HG03378 (cell line): Measurements from ENCODE around the gene SLC45A3.
A peak's percentile ranks its signal among the peaks of the same experiment; 100 is the strongest.
"Not testable (repeated sequence)": the region's sequence is repeated elsewhere in the genome, so short reads cannot be mapped to it uniquely, and the experiment has no call there.

ENCODE experiments used
- ATAC-seq: cut with Tn5 transposase; IDR thresholded peaks from one replicate; pipeline ENCODE4 v1.9.1; 2021; ENCODE audit warnings: mild to moderate bottlenecking, moderate library complexity; ENCODE audit not compliant: unreplicated experiment

SLC45A3 gene, protein sequence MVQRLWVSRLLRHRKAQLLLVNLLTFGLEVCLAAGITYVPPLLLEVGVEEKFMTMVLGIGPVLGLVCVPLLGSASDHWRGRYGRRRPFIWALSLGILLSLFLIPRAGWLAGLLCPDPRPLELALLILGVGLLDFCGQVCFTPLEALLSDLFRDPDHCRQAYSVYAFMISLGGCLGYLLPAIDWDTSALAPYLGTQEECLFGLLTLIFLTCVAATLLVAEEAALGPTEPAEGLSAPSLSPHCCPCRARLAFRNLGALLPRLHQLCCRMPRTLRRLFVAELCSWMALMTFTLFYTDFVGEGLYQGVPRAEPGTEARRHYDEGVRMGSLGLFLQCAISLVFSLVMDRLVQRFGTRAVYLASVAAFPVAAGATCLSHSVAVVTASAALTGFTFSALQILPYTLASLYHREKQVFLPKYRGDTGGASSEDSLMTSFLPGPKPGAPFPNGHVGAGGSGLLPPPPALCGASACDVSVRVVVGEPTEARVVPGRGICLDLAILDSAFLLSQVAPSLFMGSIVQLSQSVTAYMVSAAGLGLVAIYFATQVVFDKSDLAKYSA

DNA sequence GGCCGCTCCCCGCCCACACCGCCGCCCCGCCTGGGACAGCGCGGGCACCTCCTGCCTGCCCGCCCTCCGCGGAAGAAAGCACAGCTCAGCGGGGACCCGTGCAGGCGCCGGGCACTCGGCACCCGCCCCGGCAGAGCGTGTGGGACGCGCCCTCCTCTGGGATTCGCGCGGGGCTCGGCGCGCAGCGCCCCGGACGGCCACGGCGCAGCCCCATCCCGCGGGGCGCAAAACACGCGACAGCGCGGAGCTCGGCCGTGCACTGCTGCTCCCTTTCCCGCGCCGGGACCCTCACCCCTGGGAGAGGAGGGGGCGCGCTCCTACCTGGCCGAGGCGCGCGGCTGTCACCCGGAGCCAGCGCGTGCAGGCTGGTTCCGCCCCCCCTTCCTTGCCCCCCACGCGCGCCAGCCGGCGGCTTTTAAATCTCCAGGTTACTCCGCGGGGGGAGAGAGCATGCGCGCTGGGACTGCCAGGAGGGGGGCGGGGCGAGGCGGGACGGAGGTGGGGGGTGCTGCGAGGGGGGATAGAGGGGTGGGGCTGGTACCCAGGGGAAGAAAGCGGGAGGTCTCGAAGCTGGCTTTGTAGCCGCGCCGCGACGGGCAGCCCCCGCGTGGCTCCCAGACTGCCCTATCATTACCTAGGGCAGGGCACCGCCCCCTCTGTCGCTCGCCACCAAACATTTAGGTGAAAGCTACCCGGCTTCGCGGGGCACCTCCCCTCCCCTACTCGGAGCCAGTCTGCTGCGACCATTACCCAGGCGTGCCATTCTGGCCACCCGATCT lies at the start of gene SLC45A3:
SLC45A3 (minus strand) TSS at position 437 of the 779 bp plus-strand sequence. CDS start 15,853 bp downstream, outside the sequence.
- ATAC-seq, result no peak

DNA sequence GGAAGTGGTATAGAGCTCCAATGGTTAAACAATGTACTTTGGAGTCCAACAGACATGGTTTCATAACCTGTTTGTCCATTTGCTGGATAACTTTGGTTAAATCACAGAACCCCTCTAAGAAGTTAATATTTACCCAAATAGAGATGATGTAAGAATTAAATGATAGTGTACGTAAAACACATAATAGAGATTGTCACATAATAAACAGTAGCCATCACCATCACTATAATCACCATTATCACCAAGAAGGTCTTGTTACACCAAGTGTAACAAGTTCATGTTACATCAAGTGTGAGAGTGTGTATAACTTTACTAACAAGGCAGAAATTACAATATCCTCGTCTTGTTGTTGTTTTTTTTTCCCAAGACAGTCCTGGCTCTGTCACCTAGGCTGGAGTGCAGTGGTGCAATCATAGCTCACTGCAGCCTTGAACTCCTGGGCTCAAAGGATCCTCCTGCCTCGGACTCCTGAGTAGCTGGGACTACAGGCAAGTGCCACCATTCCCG lies 46.4 kb upstream of the SLC45A3 start:
- no peak for ATAC-seq

DNA sequence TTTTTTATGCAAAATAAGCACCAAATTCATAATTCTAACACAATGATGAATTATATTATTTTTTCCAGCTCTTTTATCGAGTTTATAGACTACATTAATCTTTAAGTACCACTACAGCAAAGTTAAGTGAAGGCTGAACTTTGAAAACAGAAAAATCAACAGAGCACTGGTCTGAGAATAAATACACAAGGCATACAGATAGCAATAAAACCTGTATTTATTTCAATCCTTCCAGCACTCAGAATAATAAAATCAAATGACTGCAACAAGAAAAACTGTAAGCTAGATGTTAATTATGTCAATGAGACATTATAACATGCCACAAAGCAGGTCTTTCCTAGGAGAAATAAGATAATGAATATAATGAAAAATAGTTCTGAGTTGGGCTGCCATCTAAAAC lies 45.2 kb upstream of the SLC45A3 start:
- ATAC-seq, result no peak

DNA sequence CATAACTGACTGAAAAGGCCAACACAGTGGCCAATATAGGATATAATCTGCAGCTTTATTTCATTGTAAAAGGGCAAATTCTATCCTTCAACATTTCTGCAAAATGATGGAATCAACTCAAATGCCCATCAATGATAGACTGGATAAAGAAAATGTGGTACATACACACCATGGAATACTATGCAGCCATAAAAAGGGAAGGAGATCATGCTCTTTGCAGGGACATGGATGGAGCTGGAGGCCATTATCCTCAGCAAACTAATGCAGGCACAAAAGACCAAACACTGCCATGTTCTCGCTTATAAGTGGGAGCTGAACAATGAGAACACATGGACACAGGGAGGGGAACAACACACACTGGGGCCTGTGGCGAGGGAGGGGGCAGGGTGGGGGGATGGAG lies 40.4 kb upstream of the SLC45A3 start:
- ATAC-seq, result not testable (repeated sequence)

DNA sequence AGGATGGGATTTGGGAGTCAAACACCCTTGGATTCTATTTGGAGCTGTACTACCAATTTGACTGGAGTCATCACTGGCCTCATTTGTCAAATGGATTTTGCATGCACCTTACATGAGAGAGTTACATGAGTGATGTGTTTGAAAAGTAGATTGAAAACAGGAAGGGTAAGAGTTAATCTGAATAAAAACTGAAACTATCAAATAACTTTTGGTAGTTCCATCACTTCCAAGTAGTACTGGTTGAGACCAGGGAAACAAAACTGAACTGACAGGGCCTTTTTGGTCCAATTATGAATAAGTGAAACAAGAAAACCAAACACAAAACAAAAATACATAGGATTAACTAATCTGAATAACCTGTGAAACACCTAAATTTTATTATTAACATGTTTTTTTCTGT lies 39.5 kb upstream of the SLC45A3 start:
- ATAC-seq, result no peak

DNA sequence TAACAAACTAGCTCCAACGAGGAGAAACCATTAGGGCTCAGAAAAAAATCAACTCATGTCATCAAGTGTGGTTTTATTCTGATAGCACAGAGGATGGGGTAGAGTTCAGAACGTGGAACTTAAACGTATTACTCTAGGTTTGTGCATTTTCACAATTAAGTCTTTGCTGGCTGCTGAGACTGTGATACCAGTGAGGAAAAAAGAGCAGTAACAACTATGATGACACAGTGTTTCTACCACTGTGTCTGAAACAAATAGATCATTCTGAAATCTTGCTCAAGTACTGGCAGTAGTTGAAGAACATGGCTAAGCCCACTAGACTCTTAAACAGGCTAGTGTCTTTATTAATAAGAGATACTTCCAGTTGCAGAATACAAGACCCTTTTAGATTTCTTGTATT lies 38.7 kb upstream of the SLC45A3 start:
- ATAC-seq, result no peak

DNA sequence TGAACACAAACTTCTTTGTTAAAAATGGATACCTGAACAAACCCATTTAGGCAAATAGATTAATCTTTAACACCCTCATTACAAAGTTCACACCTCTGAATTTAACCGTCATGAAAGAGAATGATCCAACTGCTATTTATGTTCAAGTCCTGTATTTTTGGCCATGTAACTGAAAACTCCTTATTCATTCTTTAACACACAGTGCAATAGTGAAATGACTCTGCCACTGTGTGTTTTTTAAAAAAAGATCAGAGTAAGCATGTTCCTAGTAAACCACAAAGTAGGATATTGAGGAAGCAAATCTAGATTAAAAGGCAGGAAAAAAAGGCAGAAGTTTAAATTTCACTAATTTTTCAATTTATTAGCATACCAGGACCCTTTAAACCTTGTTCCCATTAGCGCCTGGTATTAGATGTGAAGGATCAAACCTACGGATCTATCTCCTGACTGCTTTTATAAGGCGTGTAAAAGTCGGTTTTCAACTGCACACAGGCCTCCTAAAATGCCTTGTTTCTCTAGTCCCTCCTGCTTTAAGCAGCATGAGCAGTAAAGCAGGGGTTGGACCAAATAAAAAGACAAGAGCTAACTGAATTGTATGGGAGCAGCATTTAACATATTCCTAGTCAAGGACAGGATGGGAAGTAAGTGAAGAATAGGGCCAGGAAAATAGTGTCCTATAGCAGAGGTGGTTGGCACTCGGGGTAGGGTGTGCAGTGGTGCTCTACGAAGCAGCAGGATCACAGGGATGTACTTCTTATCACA lies 36.2 kb upstream of the SLC45A3 start:
- no peak for ATAC-seq

DNA sequence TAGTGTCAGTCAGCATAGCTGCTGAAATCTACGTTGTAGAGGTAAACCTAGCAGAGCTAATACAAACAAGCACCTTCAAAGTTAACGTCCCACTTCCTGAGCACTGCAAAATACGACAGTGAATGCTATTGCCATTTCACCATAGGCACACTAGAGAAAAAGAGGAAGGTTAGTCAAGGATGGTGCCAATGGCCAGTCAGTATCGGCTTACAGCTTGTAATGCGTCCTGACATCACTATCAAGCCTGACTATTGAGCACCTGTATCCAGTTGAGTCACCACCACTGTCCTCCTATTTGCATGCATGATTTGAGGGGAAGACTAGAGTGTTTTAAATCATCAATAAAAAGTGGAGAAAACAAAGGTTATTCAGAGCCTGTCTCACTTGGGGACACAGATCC lies 35.3 kb upstream of the SLC45A3 start:
- no peak for ATAC-seq

DNA sequence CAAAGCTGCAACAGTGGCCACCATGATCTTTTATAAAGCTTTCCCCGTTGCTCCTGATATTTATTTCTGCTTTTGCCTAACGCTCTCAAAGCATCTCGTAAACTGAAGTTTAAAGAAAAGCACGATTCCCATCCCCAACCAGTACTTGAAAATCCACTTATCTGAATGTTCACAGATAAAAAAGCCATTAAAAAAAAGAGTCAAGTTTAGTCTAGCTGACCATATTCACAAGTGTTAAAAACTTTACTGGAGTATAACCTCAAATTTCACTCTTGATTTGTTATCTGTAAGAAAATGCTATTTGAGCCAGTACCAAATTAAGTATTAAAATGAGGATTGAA lies 34.6 kb upstream of the SLC45A3 start:
- ATAC-seq, result no peak

DNA sequence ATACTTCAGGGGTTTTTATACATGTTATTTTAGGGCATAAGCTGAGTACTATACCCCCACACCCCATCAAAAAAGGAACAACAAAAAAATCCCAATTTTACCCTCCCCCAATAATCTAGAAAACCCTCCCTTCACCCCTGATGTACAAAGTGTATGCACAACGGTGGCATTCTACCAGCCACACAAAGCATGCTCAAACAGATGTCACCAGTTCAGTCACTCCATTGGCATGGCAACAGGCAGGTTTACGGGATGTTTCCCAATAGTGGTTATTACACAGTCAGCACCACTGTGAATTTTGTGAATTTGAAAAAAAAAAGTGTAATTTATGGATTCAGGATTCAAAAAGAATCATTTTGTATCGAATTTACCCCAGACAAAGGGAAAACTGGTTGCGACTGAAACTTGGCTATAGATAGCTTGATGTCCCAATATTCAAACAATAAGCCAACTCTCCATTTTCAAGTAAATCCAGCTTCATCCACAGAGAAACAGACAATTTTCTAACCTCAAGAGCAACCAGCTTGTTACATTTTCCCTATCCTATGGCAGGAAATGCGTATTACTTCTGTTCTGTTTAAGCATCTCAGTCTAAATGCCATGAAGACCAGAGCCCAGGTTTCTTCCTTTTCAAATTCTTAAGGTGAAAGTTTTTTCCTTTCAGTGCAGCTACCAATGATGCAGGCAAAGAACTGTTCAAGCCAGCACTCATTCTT lies 34.0 kb upstream of the SLC45A3 start:
- no peak for ATAC-seq

DNA sequence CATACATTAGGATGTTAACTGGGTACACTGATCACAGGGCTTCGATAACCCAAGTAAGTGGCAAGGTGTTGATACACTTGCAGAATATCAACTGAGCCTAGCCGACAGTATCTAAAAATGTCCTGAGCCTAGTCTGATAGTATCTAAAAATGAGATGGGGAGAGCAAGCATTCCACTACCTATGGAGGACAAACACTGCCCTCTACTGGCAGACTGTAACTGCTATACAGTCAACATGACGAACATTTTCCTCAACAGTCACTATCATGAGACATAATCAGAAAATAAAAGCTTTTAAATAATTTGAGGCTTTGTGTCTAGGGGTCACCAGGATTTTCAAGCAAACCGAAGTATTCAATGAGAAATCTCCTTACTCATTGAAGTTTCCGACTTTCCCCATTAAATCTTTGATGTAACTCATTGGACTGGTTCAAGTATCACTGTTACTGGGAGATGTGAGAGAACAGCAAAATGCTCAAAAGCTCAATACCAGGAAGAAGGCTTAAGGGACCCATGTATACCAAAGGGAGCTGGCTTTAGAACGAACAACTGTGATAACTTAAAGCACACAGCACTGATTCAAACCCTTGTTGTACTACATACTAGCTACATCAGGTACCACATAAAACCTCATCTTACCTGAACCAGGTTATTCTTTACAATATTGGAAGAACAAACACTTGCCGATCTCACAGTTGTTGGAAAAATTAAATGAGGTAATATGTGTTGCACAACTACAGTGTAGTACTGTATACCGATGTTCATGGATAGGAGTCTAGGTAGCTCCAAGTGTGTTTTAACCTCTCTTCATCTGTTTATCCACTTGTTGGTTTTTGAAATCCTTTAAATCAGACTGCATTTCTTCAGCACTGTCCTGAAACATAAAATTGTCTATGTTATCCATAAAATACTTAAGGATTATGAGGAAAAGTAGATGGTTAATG lies 31.1 kb upstream of the SLC45A3 start:
- ATAC-seq, result peak; percentile 55

DNA sequence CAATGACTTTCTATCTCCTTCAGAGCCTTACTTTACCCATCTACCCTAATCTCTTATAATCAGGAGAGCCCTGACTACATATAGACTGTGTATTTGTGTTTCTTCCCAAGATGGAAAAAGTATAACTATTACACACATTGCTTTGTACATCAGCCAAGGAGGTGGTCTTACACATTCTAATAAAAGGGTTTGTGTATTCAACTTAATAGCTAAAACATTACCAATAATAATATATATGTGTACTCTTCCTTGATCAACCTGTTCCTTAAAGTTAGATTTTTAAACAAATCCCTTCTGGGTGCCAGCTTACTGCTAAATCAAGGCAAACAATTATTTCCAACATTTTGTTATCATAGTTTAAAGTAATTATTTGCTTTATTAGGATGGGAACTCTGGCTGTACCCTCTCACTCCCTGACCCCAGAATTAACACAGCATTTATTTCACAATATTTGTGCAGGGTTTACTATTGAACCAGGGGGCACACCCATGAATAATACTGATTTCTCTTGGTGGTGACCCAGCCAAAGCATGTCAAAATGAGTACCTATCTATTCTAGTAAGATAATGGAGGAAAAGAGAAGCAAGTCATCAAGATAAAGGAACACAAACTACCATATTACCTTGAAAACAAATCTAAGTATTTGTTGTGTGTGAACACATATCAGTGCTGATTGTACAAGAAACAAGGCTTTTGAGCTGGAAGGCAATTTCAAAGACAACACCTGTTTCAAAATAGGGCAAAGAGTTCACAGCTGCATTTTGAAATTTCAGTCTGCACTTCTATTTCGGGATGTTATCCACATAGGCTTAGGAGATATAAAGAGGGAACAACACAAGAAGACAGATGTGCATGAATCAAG lies 30.1 kb upstream of the SLC45A3 start:
- no peak for ATAC-seq

DNA sequence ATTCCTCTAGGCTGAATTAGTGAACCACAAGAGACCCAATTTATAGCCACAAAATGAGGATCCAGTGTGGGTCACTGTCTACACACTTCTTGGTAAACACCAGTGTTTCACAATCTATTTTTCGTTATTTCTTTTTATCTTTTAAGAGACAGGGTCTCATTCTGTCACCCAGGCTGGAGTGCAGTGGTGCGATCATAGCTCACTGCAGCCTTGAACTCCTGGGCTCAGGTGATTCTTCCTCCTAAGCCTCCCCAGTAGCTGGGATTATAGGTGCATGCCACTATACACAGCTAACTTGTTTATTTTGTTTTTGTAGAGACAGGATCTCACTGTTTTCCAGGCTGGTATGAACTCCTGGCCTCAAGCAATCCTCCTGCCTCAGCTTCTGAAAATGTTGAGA lies 29.3 kb upstream of the SLC45A3 start:
- no peak for ATAC-seq

DNA sequence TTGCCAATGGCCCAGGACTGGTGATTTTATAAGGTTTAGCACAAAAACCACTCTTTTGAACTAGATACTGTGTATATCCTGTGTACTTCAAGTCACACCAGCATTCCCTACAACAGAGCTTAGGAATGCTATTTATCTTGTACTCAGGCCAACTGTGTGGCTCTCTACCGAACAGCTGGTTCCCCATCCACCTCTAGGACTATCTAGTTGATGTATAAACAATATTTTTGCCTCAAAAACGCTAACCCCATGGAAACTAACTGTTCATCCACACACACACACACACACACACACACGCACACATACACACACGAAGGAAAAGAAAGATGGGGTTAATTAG lies 28.7 kb upstream of the SLC45A3 start:
- ATAC-seq, result no peak

DNA sequence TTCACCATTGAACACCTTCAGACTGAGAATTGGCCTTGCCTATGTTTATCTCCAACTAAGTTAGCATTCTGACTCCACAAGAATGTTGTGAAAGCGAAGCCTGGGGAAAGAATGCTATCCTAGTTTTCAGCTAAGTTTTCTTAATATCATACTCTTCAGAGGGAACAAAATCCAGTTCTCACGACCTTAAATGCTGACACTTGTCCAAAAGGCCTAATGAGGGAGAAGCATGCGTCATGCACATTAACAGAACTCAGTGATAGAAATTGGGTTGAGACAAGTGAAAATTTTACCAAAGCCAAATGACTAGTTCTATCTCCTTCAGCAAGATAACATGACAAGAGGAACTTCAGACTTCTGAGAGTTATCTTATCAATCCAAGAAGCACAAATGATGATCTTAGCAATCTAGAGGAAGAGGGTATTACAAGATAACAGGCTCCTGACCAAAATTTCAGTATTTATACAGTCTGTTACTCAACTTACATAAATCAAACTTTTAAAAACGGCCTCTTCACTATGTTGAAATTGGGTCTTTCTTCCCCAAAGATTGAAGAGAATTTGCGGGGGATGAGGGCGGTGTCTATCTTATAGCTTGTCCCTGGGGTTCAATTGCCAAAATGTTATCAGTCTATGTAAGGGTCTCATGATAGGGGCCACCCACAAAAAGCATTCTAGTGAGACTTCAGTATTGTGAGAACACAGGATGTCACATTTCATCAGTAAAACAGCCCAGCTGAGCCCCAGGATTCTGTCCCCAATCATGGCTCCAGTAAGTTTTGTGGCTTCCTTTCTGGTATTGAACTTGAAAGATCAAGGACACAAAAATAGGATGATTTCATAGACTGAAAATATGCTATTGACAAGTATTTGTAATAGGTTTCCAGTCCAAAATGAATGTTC lies 26.5 kb upstream of the SLC45A3 start:
- ATAC-seq, result no peak

DNA sequence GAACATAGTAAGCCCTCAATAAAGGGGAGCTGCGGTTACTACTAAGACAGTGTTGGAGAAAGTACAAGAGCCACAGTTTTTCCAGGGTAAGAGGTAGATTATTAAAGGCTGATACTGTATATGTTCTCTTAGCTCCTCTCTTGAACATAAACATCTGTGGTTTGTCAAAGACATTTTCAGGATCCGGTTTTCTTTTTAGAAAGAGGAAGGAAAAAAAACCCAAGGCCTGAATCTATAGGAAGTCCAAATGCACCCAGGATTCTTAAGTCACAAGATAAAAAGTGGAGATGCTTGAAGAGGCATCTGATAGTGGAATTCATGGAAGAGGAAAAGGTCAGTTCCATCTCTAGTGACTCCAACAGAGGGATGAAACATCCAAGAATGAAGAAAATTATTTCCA lies 24.6 kb upstream of the SLC45A3 start:
- ATAC-seq, result no peak

DNA sequence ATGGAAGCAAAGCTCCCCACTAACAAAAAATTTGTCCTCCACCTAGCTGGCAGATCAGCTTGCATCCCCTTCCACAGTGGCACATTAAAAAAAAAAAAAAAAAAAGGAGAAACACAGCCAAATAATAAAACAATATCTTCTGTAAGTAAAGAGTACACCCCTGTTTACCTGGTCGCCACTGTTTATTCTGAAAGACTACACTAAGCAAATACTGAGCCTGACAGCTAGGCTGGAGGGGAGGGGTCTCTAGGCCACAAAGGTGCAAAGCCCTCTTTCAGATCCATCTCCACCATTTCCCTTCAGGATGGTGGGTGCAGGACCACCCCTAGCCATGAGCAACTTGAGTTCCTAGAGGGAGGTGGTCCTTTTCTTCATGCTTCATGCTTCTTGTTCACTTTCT lies 22.8 kb upstream of the SLC45A3 start:
- no peak for ATAC-seq

DNA sequence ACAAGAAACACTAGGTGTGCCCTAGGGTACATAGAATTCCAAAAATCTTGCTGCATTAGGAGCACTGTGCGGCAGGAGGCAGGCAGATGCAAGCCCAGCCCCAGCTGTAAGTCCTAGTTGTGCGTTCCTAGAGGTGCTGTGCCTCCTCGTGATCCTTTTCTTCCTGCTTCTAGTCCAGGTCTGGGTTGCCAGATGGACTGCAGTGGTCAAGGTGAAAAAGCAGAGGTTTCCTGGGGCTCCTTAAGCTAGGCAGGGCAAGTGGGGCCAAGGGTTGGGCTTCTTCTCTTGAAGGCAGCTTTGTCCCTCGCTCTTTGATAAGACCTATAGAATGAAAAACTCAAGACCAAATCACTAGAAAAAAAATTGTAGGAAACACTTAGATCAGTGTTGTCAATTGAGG lies 21.6 kb upstream of the SLC45A3 start:
- no peak for ATAC-seq
